Heart left ventricle (tissue), 13 donors: ENCODE data around the gene ASXL1.

Source experiments
- POLR2A ChIP-seq, 2 donors: fragments of 450-650 bp; IDR thresholded peaks; one replicate each; pipeline ENCODE4 v1.6.1; 2017; ENCODE audit warnings: antibody characterized with exemption in 2 of 2, mild to moderate bottlenecking in 2 of 2, moderate library complexity in 2 of 2
- TF ChIP-seq, protein P1 (sequence below), 12 donors: fragments of 200-600 bp; sonication (generic) in 4 of 12; IDR thresholded peaks; one replicate each; pipeline versions ENCODE4 v1.5.0 to v1.8.0; 2018 to 2022; ENCODE audit warnings: antibody characterized with exemption in 12 of 12, mild to moderate bottlenecking in 5 of 12
- donor health status: ischemic (EF 13 %, LVEDD 7.1; RV severe dilation, severe dysfunction).
- donor health status: DM: no; HTN: yes; CAD: no.
- donor health status: DM: no; HTN: no; CAD: no.
- donor health status: ischemic (EF 25% LVEDD 6.9; RV normal size, moderate dysfunction).
- donor health status: ischemic (EF 25% LVEDD 5.7; RV mildly dilated, moderate dysfunction).
- donor health status: ischemic (EF 35%, LVEDD 5.7; RV mildly dilated, moderate dysfunction).
- donor health status: nonischemic (EF 11% LVEDD 7.7; RV severe dilation, severe dysfunction).
- donor health status: DM: yes; HTN: yes; CAD: no.
- donor health status: PGD.
- donor health status: ischemic (EF 29% LVEDD 5.4; RV normal size, mild dysfunction).
- donor health status: nonischemic (EF 23%, LVEDD 6.1; RV moderate dilation, normal function).

DNA sequence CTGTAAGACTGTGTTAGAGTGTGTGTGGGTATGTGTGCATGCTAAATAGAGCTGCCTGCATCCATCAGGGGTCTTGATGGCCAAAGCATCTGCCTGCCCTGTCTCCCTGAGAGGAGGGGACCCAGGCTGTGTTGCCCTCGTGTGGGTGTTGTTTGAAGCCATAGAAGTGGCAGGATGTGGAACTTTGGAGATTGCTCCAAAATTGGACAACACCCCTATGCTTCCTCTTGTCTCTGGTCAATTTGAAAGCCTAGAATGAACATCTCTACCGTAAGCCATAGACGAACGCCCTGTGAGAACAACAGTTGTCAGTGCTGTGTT is 82.6 kb downstream of the ASXL1 start:
- TF ChIP-seq, protein P1, sequence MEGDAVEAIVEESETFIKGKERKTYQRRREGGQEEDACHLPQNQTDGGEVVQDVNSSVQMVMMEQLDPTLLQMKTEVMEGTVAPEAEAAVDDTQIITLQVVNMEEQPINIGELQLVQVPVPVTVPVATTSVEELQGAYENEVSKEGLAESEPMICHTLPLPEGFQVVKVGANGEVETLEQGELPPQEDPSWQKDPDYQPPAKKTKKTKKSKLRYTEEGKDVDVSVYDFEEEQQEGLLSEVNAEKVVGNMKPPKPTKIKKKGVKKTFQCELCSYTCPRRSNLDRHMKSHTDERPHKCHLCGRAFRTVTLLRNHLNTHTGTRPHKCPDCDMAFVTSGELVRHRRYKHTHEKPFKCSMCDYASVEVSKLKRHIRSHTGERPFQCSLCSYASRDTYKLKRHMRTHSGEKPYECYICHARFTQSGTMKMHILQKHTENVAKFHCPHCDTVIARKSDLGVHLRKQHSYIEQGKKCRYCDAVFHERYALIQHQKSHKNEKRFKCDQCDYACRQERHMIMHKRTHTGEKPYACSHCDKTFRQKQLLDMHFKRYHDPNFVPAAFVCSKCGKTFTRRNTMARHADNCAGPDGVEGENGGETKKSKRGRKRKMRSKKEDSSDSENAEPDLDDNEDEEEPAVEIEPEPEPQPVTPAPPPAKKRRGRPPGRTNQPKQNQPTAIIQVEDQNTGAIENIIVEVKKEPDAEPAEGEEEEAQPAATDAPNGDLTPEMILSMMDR (IDR thresholded peaks at IDR 0.05), result no peak
- TF ChIP-seq POLR2A (IDR thresholded peaks at IDR 0.05), result no peak
